Skin of body (tissue), 2 donors: ENCODE results near the gene CYP4A22. TPM values are rescaled to one million over a fixed set of nuclear protein-coding genes. Genes with fewer than 3 reads are reported as not detected.
"Not testable (repeated sequence)": the region's sequence is repeated elsewhere in the genome, so short reads cannot be mapped to it uniquely, and the experiment has no call there.

Experiments
- DNase-seq: peaks from one replicate; lab custom pipeline; 2025; lab: John Stamatoyannopoulos, UW
- total RNA-seq: library from RNA; depleted of rRNA; stranded (reverse); fragments of >200 nt; gene quantifications from one replicate; pipeline ENCODE4 v1.2.3, GENCODE V29; 2014

The CYP4A22 gene, protein sequence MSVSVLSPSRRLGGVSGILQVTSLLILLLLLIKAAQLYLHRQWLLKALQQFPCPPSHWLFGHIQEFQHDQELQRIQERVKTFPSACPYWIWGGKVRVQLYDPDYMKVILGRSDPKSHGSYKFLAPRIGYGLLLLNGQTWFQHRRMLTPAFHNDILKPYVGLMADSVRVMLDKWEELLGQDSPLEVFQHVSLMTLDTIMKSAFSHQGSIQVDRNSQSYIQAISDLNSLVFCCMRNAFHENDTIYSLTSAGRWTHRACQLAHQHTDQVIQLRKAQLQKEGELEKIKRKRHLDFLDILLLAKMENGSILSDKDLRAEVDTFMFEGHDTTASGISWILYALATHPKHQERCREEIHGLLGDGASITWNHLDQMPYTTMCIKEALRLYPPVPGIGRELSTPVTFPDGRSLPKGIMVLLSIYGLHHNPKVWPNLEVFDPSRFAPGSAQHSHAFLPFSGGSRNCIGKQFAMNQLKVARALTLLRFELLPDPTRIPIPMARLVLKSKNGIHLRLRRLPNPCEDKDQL
- not detected for total RNA-seq

DNA sequence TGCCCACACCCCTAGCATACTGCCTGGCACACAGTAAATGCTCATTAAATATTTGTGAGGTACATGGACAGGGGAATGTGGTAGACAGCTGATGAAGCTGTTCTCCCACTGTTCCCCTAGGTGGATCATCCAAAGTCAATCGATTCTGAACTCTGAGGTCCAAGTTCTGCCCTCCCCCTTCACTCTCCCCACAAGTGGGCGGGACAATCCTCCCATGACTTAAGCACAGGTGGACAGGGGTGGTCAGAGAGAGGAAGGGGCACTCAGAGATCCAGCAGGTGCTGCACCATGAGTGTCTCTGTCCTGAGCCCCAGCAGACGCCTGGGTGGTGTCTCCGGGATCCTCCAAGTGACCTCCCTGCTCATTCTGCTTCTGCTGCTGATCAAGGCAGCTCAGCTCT is at the start of gene CYP4A22:
CYP4A22 (plus strand) TSS at position 244 of the 400 bp plus-strand sequence; CDS start at position 289, 45 bp downstream.
- no peak for DNase-seq

DNA sequence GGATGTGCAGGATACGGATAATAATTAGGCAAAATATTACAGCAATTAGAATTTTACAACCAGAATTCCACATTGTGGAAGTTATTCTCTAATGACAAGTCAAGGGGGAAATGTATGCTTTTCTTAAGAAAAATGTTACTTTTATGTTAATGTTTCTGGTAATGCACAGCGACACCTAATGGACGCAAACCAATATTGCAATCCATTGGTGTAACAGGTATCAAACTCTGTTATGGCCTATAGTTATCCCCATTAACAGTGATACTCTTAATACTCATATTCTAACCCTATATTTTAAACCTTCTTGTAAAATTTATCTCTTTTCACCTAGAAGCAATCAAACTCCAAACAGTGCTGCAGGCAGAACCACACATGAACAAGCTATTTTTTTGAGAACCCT is 47.9 kb upstream of the CYP4A22 start:
- DNase-seq: not testable (repeated sequence)

DNA sequence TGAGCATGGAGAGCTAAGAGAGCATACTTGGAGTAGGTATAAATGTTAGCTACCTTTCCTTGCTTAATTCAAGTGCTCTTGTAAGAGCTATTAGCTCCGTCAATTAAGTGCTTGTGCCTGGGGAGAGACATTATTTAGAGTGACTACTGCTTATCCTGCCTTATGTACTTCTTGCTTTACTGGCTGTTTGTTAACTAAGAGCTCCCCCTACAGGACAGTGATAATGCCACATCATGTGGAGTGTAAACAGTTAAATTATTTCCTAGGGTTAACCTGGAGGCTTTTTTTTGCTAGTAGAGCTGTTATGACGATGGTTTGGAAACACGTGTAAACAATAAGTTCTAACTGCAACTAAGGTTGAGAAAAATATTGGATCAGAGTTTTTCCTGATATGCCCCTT is 45.8 kb upstream of the CYP4A22 start:
- not testable (repeated sequence) for DNase-seq

DNA sequence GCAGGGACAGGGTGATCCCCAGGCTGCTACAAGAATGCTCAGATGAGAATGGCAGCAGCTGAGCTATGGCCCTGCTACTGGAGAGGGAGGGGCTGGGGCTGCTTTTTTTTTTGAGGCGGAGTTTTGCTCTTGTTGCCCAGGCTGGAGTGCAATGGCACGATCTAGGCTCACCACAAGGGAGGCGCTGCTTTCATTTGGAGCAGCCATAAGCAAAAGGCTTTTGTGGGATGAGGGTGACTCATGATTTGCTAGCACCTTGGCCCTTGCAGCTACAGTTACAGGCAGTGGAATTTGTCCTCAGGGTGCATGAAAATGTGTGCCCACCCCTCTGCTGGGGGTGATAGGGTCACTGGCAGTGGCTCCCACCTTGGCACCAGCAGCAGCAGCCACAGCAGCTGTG is 32.4 kb upstream of the CYP4A22 start:
- DNase-seq: no peak

DNA sequence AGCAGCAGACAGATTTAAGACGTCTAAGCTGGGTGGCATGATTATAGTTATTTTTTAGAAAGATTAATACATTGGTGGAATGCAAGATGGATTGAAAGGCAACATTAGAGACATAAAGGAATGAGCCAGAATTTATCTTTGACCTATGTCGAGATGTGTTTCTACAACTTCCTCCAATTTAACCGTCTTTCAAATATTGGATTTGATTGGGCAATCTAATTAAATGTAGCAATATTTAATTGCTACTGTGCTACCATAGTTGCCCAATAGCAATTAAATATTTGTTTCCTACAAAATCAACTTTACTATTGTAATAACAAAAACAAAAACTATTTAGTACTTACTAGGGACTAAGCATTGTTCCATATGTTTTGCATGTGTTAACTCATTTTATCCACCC is 30.4 kb upstream of the CYP4A22 start:
- DNase-seq: no peak

DNA sequence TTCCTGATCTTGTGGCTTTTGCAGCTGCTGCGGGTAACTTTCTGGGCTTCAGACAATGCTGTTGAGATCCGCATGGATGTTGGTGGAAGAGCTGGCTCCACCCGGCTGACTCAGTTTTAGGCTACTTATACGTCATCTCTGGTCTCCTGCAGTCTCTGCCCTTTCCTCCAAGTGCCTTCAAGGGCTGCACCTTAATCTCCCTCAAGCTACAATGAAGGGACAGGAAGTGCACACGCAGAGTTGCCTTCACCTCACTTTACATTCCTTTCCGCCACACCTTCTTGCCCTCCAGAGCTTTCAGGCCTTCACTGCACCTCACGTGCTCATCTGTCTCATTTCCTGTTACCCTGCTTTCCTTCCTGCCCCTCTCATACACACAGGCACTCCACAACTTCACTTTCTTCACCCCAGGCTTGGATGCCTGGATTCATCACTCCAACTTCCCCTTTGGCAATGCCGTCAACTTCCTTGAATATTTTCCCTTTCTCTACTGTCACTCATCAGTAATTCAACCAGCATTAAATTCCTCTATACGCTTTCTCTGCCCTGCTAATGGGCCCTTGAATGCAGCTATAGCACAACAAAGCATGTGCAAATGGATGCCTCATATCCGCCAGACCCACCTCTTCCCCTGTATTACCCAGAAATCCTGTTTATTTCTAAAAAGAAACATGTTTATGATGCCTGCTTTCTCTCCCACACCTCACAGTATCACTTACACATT is 29.2 kb upstream of the CYP4A22 start:
- DNase-seq: not testable (repeated sequence)

DNA sequence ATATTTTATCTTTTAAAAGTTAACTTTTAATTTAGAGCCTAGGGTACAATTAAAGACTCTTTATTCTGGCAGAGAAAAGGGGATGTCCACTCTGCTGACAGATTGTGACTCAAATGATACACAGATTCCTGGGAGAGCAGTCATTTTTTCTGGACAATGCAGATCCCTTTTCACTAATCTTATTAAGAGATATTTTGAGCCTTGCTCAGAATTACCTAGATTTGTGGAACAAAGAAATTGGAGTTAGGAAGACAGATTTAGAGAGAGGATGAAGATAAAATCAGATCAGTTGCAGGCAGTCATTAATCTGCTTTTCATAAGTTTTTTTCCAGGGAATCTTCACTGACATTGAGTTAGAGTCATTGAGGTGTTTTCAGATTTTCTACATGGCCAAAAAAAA is 27.8 kb upstream of the CYP4A22 start:
- not testable (repeated sequence) for DNase-seq

DNA sequence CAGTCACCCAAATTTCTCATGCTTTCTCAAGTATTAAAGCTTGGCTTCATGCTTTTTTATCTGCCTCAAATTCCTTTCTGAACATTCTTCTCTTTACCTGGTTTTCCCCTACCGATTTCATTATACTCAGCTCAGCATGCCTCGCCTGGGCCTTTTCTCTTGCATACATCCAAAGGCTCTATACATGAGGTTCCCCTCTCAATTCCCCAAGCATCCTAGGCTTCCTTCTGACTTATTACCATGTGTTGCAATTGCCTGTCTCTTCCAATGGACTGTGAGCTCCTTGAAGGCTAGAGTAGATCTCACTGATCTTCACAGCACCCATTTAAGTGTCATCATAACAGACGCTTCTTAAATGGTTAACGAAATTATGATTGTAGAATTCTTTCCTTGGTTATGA is 24.1 kb upstream of the CYP4A22 start:
- no peak for DNase-seq

DNA sequence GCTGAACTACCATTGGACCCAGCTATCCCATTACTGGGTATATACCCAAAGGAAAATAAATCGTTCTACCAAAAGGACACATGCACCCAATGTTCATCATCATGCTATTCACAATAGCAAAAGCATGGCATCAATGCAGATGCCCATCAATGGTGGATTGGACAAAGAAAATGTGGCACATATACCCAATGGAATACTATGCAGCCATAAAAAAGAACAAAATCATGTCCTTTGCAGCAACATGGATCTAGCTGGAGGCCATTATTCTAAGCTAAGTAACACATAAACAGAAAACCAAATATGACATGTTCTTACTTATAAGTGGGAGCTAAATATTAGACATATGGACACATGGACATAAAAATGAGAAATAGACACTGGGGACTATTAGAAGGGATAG is 16.2 kb upstream of the CYP4A22 start:
- not testable (repeated sequence) for DNase-seq

DNA sequence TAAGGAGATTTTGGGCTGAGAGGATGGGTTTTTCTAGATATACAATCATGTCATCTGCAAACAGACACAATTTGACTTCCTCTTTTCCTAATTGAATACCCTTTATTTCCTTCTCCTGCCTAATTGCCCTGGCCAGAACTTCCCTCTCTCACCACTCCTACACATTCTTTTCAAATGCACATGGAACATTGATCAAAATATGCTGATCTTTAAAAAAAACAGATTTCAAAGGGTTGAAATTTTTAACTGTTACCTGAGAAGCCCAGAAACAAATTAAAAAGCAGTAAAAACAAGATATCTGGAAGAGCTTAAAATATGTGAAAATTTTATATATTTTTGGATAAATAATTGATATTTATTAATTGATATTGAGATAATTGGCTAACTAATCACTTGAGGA is 12.4 kb upstream of the CYP4A22 start:
- not testable (repeated sequence) for DNase-seq

DNA sequence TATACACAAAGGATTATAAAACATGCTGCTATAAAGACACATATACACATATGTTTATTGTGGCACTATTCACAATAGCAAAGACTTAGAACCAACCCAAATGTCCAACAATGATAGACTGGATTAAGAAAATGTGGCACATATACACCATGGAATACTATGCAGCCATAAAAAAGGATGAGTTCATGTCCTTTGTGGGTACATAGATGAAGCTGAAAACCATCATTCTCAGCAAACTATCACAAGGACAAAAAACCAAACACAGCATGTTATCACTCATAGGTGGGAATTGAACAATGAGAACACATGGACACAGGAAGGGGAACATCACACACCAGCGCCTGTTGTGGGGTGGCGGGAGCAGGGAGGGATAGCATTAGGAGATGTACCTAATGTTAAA is 10.2 kb upstream of the CYP4A22 start:
- DNase-seq: not testable (repeated sequence)

DNA sequence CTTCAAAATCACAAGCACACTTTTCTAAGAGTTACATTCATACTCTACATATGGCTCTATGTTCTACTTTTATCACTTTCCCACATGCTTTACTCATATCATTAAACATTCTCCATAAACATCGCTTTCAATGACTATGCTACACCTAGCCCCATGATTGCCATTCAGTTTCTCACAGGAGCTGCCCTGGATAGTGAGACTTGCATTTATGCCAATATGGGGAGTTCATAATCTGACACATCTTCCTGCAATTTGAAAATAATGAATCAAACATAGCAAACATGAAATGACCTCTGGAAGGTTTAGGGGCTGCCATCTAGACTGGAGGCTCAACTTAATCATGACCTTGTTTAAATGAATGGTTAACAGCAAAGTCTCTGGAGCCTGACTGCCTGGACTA is 9.0 kb upstream of the CYP4A22 start:
- DNase-seq: no peak

DNA sequence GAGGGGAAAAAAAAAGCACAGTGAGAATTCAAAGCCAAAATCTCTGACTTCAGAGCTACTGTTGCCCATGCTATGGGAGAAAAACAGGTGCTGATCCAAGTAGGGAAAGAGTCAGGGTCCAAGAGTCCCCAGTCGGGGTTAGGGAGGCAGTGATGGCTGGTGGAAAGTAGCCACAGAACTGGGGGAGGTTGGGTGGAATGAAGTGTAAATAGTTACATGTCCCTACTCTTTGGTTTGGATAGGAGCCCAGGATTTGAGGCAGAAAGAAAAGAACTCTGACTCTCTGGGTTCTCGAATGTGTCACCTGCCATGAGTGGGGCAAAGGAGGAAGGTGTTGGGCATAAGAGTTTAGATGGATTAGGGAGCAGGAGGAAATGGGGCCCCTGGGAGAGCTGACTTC is 8.4 kb upstream of the CYP4A22 start:
- DNase-seq: not testable (repeated sequence)

DNA sequence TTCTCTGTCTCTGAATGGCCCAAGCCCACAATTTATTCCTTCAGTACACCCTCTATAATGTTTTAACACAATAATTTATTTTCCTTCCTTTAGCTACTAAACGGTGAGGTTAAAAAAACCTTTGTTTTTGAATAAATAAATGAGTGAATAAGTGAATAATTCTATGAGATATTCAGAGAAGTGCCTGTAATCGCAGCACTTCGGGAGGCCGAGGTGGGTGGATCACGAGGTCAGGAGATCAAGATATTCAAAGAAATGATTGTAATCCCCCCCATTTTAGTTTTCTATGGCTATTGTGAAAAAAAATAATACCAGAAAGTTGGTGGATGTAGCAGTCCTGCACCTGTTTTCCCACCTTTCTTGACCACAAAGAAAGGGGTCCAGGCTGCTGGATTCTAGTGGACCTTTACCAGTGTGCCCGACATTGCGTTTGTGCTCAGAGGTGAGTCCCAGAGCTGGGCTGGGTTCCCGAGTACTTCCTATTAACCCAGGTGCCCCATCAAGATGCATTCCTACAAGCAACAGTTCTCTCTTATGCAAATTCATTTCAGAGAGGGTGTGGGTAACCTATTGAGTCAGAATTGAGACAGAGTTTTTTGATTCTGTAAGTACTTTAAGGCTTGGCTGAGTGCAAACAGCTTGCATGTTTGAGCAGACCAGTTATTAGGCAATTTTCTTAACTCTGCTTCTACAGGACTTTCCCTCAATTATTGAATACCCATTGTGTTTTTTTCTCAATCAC is 7.6 kb upstream of the CYP4A22 start:
- DNase-seq: not testable (repeated sequence)

DNA sequence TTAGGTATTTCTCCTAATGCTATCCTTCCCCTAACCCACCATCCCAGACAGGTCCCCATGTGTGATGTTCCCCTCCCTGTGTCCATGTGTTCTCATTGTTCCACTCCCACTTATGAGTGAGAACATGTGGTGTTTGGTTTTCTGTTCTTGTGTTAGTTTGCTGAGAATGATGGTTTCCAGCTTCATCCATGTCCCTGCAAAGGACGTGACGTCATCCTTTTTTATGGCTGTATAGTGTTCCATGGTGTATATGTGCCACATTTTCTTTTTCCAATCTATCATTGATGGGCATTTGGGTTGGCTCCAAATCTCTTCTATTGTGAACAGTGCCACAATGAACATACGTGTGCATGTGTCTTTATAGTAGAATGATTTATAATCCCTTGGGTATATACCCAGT is 4.6 kb upstream of the CYP4A22 start:
- not testable (repeated sequence) for DNase-seq

DNA sequence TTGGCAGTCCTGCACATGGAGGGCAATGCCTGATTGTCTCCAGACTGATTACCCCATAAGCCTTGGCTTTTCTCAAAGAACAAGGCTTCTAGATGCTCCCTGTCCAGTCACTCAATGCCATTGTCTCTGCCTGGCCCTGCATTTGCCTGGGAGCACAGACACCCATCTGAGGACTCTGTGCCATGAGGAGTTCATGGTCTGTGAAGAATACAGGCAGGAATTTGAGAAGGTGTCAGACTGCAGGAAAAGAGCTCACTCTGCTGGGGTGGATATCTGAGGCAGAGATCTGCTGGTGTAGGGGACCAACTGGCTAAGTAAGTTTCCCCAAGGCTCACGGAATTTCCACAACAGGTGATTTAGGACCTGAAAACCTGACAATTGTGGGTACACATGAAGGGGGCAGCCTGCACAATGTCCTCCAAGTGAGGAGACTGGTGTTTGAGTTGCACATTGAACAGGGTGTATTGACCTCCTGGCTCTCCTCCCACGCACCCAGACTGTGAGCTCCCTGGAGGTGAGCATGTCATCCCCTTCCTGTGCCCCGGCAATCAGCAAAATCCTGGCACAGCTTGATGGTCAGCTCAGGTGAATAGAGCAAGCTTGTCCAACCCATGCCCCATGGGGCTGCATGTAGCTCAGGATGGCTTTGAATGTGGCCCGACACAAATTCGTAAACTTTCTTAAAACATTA is 829 bp downstream of the CYP4A22 start:
- DNase-seq: no peak

DNA sequence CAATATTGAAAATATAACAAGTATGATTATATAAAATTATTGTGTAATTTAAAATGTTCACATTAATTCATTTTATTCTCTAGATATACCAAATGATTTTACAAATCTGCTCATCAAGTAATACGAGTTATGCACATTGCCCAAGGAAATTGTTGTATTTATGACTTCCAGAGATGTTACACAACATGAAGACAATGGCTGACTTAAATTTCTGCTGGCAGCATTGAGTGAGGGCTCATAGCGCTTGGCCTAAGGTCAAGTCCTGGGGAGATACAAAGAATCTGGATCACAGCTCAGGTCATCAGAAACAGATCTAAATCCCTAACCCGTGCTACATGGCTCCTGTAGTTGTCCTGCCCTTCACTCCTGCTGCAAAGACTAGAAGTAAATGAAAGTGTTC is 3.1 kb downstream of the CYP4A22 start:
- not testable (repeated sequence) for DNase-seq

DNA sequence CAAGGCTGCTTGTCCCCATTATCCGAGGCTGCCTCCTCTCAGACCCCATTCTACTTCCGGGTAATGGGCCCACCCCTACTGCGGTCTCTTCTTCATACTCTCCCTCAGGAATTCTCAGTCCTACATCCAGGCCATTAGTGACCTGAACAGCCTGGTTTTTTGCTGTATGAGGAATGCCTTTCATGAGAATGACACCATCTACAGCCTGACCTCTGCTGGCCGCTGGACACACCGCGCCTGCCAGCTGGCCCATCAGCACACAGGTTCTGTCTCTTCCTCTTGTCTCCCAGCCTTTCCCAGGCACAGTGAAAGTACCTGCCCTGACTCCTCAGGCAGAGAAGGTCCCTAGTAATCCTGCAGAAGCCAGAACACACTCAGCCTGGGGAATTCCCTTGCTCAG is 6.4 kb downstream of the CYP4A22 start:
- not testable (repeated sequence) for DNase-seq

DNA sequence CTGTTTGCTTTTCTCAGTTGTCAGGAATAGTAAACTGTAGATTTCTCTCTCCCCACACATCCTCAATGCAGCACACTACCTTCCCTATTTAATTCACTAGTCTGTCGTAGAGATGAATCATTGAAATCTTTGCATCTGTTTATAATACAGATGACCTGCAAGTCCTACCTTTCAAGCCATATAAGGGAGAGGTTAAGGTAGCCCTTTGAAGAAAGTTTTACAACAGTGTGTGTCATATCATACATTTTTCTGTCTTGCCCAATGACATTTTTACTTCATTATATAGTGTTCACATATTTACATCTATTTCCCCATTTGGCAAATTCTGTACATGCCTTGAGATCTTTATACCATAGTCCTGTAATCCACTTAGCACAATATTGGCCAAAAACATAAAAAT is 9.3 kb downstream of the CYP4A22 start:
- not testable (repeated sequence) for DNase-seq

DNA sequence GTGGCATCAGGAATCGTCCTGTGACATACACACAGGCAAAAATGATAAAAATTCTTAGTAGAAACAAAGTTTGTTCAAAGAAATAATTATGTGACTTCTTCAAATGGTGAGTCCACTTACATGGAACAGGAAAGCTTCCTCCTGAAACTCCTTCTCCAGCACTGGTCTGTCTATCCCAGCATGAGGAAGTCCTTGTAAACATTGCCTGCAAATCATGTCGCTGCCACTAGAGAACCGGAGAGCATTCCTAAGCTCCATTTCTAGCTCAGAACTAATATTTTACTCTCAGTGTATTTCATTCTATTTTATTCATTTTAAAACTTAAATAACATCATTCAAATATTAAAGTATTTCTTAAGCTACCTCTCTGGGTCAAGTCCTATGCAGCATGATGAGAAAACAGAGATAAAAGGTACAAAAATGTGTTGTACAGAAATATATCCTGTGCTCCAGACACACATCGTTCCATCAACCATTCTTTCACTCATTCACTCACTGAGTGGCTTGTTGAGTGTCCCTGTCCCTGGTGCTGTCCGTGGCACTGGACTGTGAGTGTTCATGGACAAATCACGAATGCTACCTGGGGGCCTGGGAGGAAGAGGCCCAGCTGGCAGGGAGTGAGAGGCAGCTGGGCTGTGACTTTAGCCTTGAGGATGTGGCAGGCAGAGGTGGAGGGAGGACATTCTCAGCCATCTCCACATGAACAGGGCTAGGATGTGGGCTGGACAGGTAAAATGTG is 10.0 kb downstream of the CYP4A22 start:
- DNase-seq: no peak
